ENCODE results near the gene HMGCL. TPM values are rescaled to one million over a fixed set of nuclear protein-coding genes. Genes with fewer than 3 reads are reported as not detected.

HMGCL gene
- total RNA-seq, 1 donor from 2014 or later, result 20.7 TPM

DNA sequence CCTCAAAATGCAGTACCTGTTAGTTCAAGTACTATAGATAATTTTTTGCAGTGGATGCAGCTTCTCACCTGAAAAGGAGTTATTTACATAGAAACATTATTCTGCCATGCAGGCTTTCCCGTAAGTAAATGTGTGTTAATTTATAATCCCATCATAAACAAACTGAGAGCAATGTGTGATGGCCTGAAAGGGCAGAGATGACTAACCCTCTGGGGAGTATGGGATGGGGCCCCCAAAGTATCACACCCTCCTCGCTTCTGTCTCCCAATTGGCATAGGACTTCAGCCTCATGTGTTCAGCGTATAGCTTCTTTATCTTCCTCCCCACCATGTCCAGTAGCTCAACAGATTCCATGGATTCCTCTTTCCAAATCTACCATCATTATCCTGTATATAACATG, 7.6 kb downstream of the HMGCL start:
- Histone ChIP-seq H3F3A (ENCODE audit: low read depth) (no peaks in the 10 kb centered on the region), H3K4me3 (no peak overlapping the region), H3K4me2 (no peak overlapping the region), H3K27ac (no peak overlapping the region), H3K4me1 (no peaks in the 10 kb centered on the region), H3K9me3 (ENCODE audit: low read depth) (no peaks in the 10 kb centered on the region), H4K20me1 (ENCODE audit: low read depth) (peaks cover 1% of the 10 kb centered on the region), H3K36me3 (no peaks in the 10 kb centered on the region), H2AFZ (replicated peaks) (no peak overlapping the region), H3K79me2 (ENCODE audit: low read depth) (no peaks in the 10 kb centered on the region), H3K27me3 (no peaks in the 10 kb centered on the region), H3K9ac (no peak overlapping the region)
- no peaks in the 10 kb centered on the region for H3K27me3 Mint-ChIP-seq (ENCODE audit: insufficient read depth, low read depth)
- H3K36me3 Mint-ChIP-seq, result peaks cover 3% of the 10 kb centered on the region
- TF ChIP-seq EZH2phosphoT487 (IDR thresholded peaks at IDR 0.05) (no peak), EZH2 (IDR thresholded peaks at IDR 0.05) (no peak)
- TF ChIP-seq, protein P1, sequence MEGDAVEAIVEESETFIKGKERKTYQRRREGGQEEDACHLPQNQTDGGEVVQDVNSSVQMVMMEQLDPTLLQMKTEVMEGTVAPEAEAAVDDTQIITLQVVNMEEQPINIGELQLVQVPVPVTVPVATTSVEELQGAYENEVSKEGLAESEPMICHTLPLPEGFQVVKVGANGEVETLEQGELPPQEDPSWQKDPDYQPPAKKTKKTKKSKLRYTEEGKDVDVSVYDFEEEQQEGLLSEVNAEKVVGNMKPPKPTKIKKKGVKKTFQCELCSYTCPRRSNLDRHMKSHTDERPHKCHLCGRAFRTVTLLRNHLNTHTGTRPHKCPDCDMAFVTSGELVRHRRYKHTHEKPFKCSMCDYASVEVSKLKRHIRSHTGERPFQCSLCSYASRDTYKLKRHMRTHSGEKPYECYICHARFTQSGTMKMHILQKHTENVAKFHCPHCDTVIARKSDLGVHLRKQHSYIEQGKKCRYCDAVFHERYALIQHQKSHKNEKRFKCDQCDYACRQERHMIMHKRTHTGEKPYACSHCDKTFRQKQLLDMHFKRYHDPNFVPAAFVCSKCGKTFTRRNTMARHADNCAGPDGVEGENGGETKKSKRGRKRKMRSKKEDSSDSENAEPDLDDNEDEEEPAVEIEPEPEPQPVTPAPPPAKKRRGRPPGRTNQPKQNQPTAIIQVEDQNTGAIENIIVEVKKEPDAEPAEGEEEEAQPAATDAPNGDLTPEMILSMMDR (IDR thresholded peaks at IDR 0.05), result no peak
- DNase-seq (ENCODE audit: low spot score), result no peak
- no peaks in the 10 kb centered on the region for H3K9me3 Mint-ChIP-seq
- no peak overlapping the region for H3K27ac Mint-ChIP-seq
- no peak overlapping the region for H3K4me3 Mint-ChIP-seq
- H3K4me1 Mint-ChIP-seq, result no peaks in the 10 kb centered on the region

DNA sequence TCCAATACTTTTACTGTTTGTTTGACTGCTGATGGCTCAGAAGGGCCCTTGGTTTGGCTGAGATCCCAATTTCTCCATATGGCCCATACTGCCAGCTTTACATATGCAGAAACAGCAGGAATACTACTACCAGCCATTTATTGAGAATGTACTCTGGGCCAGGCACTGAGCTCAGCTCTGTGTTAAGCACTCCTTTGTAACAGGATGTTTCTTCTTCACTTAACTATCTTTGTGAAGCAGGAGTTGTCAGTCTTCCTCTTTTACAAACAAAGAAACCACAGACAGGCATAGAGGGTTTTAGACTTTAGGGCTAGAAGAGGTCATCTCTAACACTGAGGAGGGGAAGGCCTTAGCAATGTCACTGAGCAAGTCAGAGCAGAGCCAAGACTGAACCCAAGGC, 8.3 kb downstream of the HMGCL start:
- no peaks in the 10 kb centered on the region for H3K79me2 ChIP-seq (ENCODE audit: low read depth)
- H2AFZ ChIP-seq (replicated peaks), result no peak overlapping the region
- no peaks in the 10 kb centered on the region for H3K27me3 ChIP-seq
- H3K36me3 ChIP-seq, result no peaks in the 10 kb centered on the region
- H4K20me1 ChIP-seq (ENCODE audit: low read depth), result no peaks in the 10 kb centered on the region
- Mint-ChIP-seq H3K27me3 (ENCODE audit: insufficient read depth, low read depth) (no peaks in the 10 kb centered on the region), H3K9me3 (no peaks in the 10 kb centered on the region), H3K4me1 (no peaks in the 10 kb centered on the region), H3K27ac (no peak overlapping the region), H3K36me3 (peaks cover 5% of the 10 kb centered on the region), H3K4me3 (no peak overlapping the region)
- H3K4me1 ChIP-seq, result no peaks in the 10 kb centered on the region
- H3F3A ChIP-seq (ENCODE audit: low read depth), result no peaks in the 10 kb centered on the region
- H3K9ac ChIP-seq, result no peak overlapping the region
- no peak for DNase-seq (ENCODE audit: low spot score)
- H3K4me2 ChIP-seq, result no peak overlapping the region
- no peak overlapping the region for H3K4me3 ChIP-seq
- no peaks in the 10 kb centered on the region for H3K9me3 ChIP-seq (ENCODE audit: low read depth)
- H3K27ac ChIP-seq, result no peak overlapping the region
- TF ChIP-seq EZH2phosphoT487 (IDR thresholded peaks at IDR 0.05) (no peak), EZH2 (IDR thresholded peaks at IDR 0.05) (no peak)
- TF ChIP-seq, protein P1 (IDR thresholded peaks at IDR 0.05), result no peak

DNA sequence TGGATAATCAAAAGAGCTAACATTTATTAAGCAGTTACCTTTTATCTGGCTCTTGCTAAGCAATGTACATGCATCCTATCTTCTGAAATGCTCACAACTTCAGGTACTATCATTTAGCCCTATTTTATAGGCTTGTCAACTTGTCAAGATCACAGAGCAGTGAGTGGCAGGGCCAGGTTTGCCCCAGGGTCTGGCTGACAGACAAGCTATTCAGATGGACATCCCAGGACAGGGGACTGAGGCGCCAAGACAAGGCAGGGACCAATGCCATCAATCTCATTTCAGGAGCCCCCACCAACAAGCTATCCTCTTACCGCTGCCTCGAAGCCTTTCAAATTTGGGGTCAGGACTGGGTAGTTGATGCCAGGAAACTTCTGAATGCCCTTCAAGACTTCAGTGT, 8.9 kb downstream of the HMGCL start:
- TF ChIP-seq EZH2 (IDR thresholded peaks at IDR 0.05) (no peak), EZH2phosphoT487 (IDR thresholded peaks at IDR 0.05) (no peak)
- TF ChIP-seq, protein P1 (IDR thresholded peaks at IDR 0.05), result no peak
- no peaks in the 10 kb centered on the region for H3F3A ChIP-seq (ENCODE audit: low read depth)
- no peaks in the 10 kb centered on the region for H3K4me1 ChIP-seq
- H3K27ac ChIP-seq, result no peak overlapping the region
- DNase-seq (ENCODE audit: low spot score), result no peak
- H3K79me2 ChIP-seq (ENCODE audit: low read depth), result no peaks in the 10 kb centered on the region
- H3K4me2 ChIP-seq, result no peak overlapping the region
- H3K36me3 Mint-ChIP-seq, result peaks cover 8% of the 10 kb centered on the region
- no peak overlapping the region for H3K27ac Mint-ChIP-seq
- no peak overlapping the region for H3K4me3 ChIP-seq
- no peak overlapping the region for H2AFZ ChIP-seq (replicated peaks)
- H3K36me3 ChIP-seq, result no peaks in the 10 kb centered on the region
- H4K20me1 ChIP-seq (ENCODE audit: low read depth), result no peaks in the 10 kb centered on the region
- no peaks in the 10 kb centered on the region for H3K4me1 Mint-ChIP-seq
- no peak overlapping the region for H3K9ac ChIP-seq
- no peaks in the 10 kb centered on the region for H3K27me3 ChIP-seq
- no peaks in the 10 kb centered on the region for H3K9me3 ChIP-seq (ENCODE audit: low read depth)
- no peaks in the 10 kb centered on the region for H3K9me3 Mint-ChIP-seq
- no peaks in the 10 kb centered on the region for H3K27me3 Mint-ChIP-seq (ENCODE audit: insufficient read depth, low read depth)
- no peak overlapping the region for H3K4me3 Mint-ChIP-seq

Data from neural progenitor cell (in vitro differentiated cells).